Hepatocyte (in vitro differentiated cells): ENCODE measurements around the gene APOL1.

Experiments
- CTCF ChIP-seq: fragments of 200-600 bp; sonication (generic); IDR thresholded peaks from 2 replicates; pipeline ENCODE4 v1.5.1; 2016; ENCODE audit warnings: antibody characterized with exemption, mild to moderate bottlenecking; ENCODE audit not compliant: poor library complexity
- EZH2 ChIP-seq: fragments of 200-600 bp; sonication (generic); IDR thresholded peaks from 2 replicates; pipeline ENCODE4 v1.6.1; 2016; ENCODE audit warnings: antibody characterized with exemption, mild to moderate bottlenecking, borderline replicate concordance
- EZH2phosphoT487 ChIP-seq: fragments of 200-600 bp; sonication (generic); IDR thresholded peaks from one replicate; pipeline ENCODE4 v1.6.1; 2018; ENCODE audit warnings: antibody characterized with exemption, mild to moderate bottlenecking, low read depth, moderate library complexity; ENCODE audit not compliant: unreplicated experiment, severe bottlenecking

DNA sequence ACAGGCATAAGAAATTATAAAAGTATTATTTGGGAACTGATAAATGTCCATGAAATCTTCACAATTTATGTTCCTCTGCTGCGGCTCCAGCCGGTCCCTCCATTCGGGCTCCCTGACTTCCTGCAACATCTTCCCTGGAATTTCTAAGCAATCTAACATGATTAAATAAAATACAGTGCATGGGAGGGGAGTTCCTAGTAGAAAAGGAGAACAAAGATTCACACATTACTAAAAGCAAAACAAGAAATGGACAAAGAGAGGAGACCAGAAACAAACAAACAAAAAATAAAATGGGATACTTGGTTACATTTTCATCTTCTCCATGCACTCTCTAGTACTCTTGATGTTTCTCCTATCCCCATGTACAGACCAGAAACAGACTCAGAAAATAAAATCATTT, 42.7 kb upstream of the APOL1 start:
- TF ChIP-seq CTCF = no peak
- no peak for TF ChIP-seq EZH2
- TF ChIP-seq EZH2phosphoT487 = no peak
